Colonic mucosa (tissue), 4 donors: Measurements from ENCODE around the gene RPL14. TPM values are rescaled to one million over a fixed set of nuclear protein-coding genes. Genes with fewer than 3 reads are reported as not detected.
A peak's percentile ranks its signal among the peaks of the same experiment; 100 is the strongest.

Experiments
- DNase-seq: peaks from one replicate; pipeline ENCODE4 v3.0.0-alpha.2; 2020
- H3K27ac ChIP-seq: fragments of 200-600 bp; one replicate; pipeline ENCODE4 v1.8.0; 2021
- H3K27me3 ChIP-seq: fragments of 200-600 bp; one replicate; pipeline ENCODE4 v1.8.0; 2021
- H3K36me3 ChIP-seq: fragments of 200-600 bp; one replicate; pipeline ENCODE4 v1.8.0; 2021
- H3K4me1 ChIP-seq: fragments of 200-600 bp; one replicate; pipeline ENCODE4 v1.8.0; 2021; ENCODE audit warnings: mild to moderate bottlenecking
- H3K4me3 ChIP-seq: fragments of 200-600 bp; one replicate; pipeline ENCODE4 v1.8.0; 2021
- H3K9ac ChIP-seq, 2 donors: one replicate each; pipeline ENCODE4 v1.7.0; 2013; ENCODE audit warnings: control low read depth in 2 of 2, low read depth in 2 of 2, low read length in 2 of 2
- H3K9me3 ChIP-seq: fragments of 200-600 bp; one replicate; pipeline ENCODE4 v1.8.0; 2021
- CTCF ChIP-seq: fragments of 200-600 bp; IDR thresholded peaks from one replicate; pipeline ENCODE4 v1.8.0; 2022; ENCODE audit warnings: antibody characterized with exemption, mild to moderate bottlenecking
- intact Hi-C: fragments of 100-400 bp; cut with DNase I; formaldehyde crosslinking; loops from one replicate; pipeline ENCODE4 v1.14.1; 2022
- total RNA-seq, 2 donors: library from RNA; stranded (reverse); fragmentation: NEBNext Ultra II Directional in 1 of 2; extraction: Animal tissue kit (Norgen Biotek cat#: 25700) in 1 of 2; gene quantifications; one replicate each; pipeline ENCODE4 v1.2.1, GENCODE V29; 2021
- donor health status: healthy.
- donor health status: DM: no; HTN: no; CAD: no.
- donor health status: DM: no; HTN: no; CAD: no.

Gene RPL14
- total RNA-seq, 2 donors from 2014 or later, result 1,699 to 1,906 TPM

- Histone ChIP-seq H3K27me3 (no peaks in the 10 kb centered on the region), H3K36me3 (no peaks in the 10 kb centered on the region), H3K9me3 (no peaks in the 10 kb centered on the region), H3K4me1 (peaks cover 3% of the 10 kb centered on the region), H3K4me3 (peak within 1 kb of the TSS; percentile 68), H3K27ac (peak within 1 kb of the TSS; percentile 5), H3K9ac (peak within 1 kb of the TSS; percentile 76 to 89)
- peak; percentile 80 for DNase-seq
- peak; percentile 16 for TF ChIP-seq CTCF
- intact Hi-C loops, result no loop called here
Observed at GRCh38 chr3:40505599-40506462, 48.7 kb downstream of the RPL14 start, which contains the start of gene ZNF620. Gene ZNF620 (plus strand): TSS chr3:40506039. CDS start chr3:40506353, 314 bp downstream.

- no peak for TF ChIP-seq CTCF
- H3K9me3 ChIP-seq, result no peaks in the 10 kb centered on the region
- H3K4me3 ChIP-seq, result no peak overlapping the region
- H3K27ac ChIP-seq, result no peak overlapping the region
- intact Hi-C loops, result no loop called here
- no peaks in the 10 kb centered on the region for H3K4me1 ChIP-seq
- no peak overlapping the region for H3K9ac ChIP-seq
- no peaks in the 10 kb centered on the region for H3K27me3 ChIP-seq
- no peaks in the 10 kb centered on the region for H3K36me3 ChIP-seq
- no peak for DNase-seq
Observed at GRCh38 chr3:40511031-40511718, 54.0 kb downstream of the RPL14 start.

GRCh38 chr3:40516201-40516600 lies 59.1 kb downstream of the RPL14 start:
- Histone ChIP-seq H3K27ac (no peak overlapping the region), H3K4me3 (no peak overlapping the region), H3K9ac (no peak overlapping the region), H3K9me3 (no peaks in the 10 kb centered on the region), H3K27me3 (no peaks in the 10 kb centered on the region), H3K36me3 (no peaks in the 10 kb centered on the region), H3K4me1 (no peaks in the 10 kb centered on the region)
- intact Hi-C loops, result no loop called here
- TF ChIP-seq CTCF, result no peak
- DNase-seq, result no peak

GRCh38 chr3:40518067-40518466 lies 60.9 kb downstream of the RPL14 start:
- no peaks in the 10 kb centered on the region for H3K4me1 ChIP-seq
- H3K27me3 ChIP-seq, result no peaks in the 10 kb centered on the region
- H3K4me3 ChIP-seq, result no peak overlapping the region
- intact Hi-C loops, result no loop called here
- H3K36me3 ChIP-seq, result no peaks in the 10 kb centered on the region
- no peak overlapping the region for H3K9ac ChIP-seq
- TF ChIP-seq CTCF, result no peak
- no peak overlapping the region for H3K27ac ChIP-seq
- no peaks in the 10 kb centered on the region for H3K9me3 ChIP-seq
- no peak for DNase-seq

Other genes starting within 250 kb of the RPL14 start
- gene EIF1B, start 147.6 kb upstream of the RPL14 start, total RNA-seq, result 10 to 100 TPM; 32.0 to 52.4 TPM
- 1 to 10 TPM in 1 of 2 donors, under 1 TPM in 1; 0.22 to 2.3 TPM for gene ENTPD3, start 70.2 kb upstream of the RPL14 start, total RNA-seq
- 1 to 10 TPM; 6.2 to 7.7 TPM for gene ZNF619, start 19.8 kb downstream of the RPL14 start, total RNA-seq
- 1 to 10 TPM; 4.0 to 4.6 TPM for gene ZNF620, start 48.7 kb downstream of the RPL14 start, total RNA-seq
- gene ZNF621, start 67.6 kb downstream of the RPL14 start, total RNA-seq, result 10 to 100 TPM; 13.5 to 14.3 TPM